Breast epithelium (tissue), 4 donors: ENCODE measurements around the gene FOXN4. TPM values are rescaled to one million over a fixed set of nuclear protein-coding genes. Genes with fewer than 3 reads are reported as not detected.

ENCODE experiments used
- DNase-seq, 2 donors: peaks; one replicate each; pipeline ENCODE4 v3.0.0-alpha.2; 2019; ENCODE audit warnings: low spot score in 2 of 2
- H3K27ac ChIP-seq, 2 donors: fragments of 200-600 bp; sonication (generic) in 1 of 2; one replicate each; pipeline ENCODE4 v1.5.1; 2016 to 2019; ENCODE audit warnings: mild to moderate bottlenecking in 1 of 2
- H3K27me3 ChIP-seq, 2 donors: fragments of 200-600 bp; sonication (generic) in 1 of 2; one replicate each; pipeline versions ENCODE4 v1.5.1 to v1.6.0; 2017 to 2019; ENCODE audit warnings: control low read depth in 1 of 2, mild to moderate bottlenecking in 1 of 2
- H3K36me3 ChIP-seq: fragments of 200-600 bp; one replicate; pipeline ENCODE4 v1.5.1; 2019
- H3K4me1 ChIP-seq, 2 donors: fragments of 200-600 bp; sonication (generic); one replicate each; pipeline ENCODE4 v1.5.1; 2016 to 2019; ENCODE audit warnings: control low read depth in 1 of 2
- H3K4me3 ChIP-seq, 3 donors: fragments of 200-600 bp; sonication (generic); 1 replicate in 2 of 3; 2 replicates in 1 of 3; pipeline ENCODE4 v1.5.1; 2016 to 2019; ENCODE audit warnings: mild to moderate bottlenecking in 3 of 3, moderate library complexity in 2 of 3
- H3K9me3 ChIP-seq, 2 donors: fragments of 200-600 bp; sonication (generic) in 1 of 2; one replicate each; pipeline ENCODE4 v1.5.1; 2016 to 2019; ENCODE audit warnings: control low read depth in 1 of 2
- POLR2A ChIP-seq: fragments of 450-650 bp; IDR thresholded peaks from one replicate; pipeline ENCODE4 v1.6.1; 2016; ENCODE audit warnings: antibody characterized with exemption, mild to moderate bottlenecking, moderate library complexity
- POLR2AphosphoS5 ChIP-seq, 3 donors: sonication (generic); formaldehyde crosslinking; IDR thresholded peaks; one replicate each; pipeline ENCODE4 v1.6.1; 2017; ENCODE audit warnings: antibody characterized with exemption in 3 of 3
- intact Hi-C: fragments of 100-400 bp; cut with DNase I; formaldehyde crosslinking; loops from one replicate; pipeline ENCODE4 v1.15.1; 2023; ENCODE audit warnings: low total_unique reads
- total RNA-seq, 3 donors: library from RNA; depleted of rRNA; stranded (reverse); fragments of >200 nt; gene quantifications; one replicate each; pipeline ENCODE4 v1.1.0, GENCODE V29; 2016
- TF ChIP-seq, protein P1 (sequence below), 3 donors: fragments of 450-650 bp; IDR thresholded peaks; one replicate each; pipeline ENCODE4 v1.5.1; 2016 to 2017; ENCODE audit warnings: antibody characterized with exemption in 3 of 3, mild to moderate bottlenecking in 3 of 3, moderate library complexity in 3 of 3

FOXN4 gene
- total RNA-seq, 3 donors from 2014 or later = not detected

DNA sequence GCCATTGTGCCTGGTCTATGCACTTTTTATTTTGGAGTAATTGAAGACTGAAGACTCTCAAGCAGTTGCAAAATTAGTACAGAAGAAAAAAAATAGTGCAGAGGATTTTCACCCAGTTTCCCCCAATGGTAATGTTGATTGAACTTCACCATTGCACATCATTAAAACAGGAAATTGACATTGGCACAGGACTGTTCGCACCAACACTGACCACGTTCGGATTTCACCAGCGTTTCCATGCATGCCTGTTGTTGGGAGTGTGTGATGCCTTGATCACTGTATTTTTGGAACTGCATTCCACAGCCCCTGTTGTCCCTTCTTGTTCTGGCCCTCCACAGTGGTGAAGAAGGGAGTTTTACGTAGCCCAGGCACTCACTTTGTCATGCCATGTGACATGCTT is 67.1 kb downstream of the FOXN4 start:
- intact Hi-C loops = loop anchor here (5.0 kb wide), 1 partner anchor 720 kb away; no protein-coding TSS in a partner anchor
- Histone ChIP-seq H3K9me3 (no peaks in the 10 kb centered on the region), H3K36me3 (peaks cover 7% of the 10 kb centered on the region), H3K4me1 (no peaks in the 10 kb centered on the region), H3K27me3 (no peaks in the 10 kb centered on the region), H3K27ac (no peak overlapping the region), H3K4me3 (no peak overlapping the region)
- TF ChIP-seq POLR2A = no peak
- DNase-seq = no peak

GRCh38 chr12:109240365-109240764 is 68.7 kb downstream of the FOXN4 start:
- no peaks in the 10 kb centered on the region for H3K27me3 ChIP-seq
- intact Hi-C loops = loop anchor here (5.0 kb wide), 1 partner anchor 718 kb away; no protein-coding TSS in a partner anchor
- no peaks in the 10 kb centered on the region for H3K4me1 ChIP-seq
- no peaks in the 10 kb centered on the region for H3K9me3 ChIP-seq
- no peak overlapping the region for H3K27ac ChIP-seq
- no peak overlapping the region for H3K4me3 ChIP-seq
- H3K36me3 ChIP-seq = peaks cover 4% of the 10 kb centered on the region
- TF ChIP-seq, protein P1, sequence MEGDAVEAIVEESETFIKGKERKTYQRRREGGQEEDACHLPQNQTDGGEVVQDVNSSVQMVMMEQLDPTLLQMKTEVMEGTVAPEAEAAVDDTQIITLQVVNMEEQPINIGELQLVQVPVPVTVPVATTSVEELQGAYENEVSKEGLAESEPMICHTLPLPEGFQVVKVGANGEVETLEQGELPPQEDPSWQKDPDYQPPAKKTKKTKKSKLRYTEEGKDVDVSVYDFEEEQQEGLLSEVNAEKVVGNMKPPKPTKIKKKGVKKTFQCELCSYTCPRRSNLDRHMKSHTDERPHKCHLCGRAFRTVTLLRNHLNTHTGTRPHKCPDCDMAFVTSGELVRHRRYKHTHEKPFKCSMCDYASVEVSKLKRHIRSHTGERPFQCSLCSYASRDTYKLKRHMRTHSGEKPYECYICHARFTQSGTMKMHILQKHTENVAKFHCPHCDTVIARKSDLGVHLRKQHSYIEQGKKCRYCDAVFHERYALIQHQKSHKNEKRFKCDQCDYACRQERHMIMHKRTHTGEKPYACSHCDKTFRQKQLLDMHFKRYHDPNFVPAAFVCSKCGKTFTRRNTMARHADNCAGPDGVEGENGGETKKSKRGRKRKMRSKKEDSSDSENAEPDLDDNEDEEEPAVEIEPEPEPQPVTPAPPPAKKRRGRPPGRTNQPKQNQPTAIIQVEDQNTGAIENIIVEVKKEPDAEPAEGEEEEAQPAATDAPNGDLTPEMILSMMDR (IDR thresholded peaks at IDR 0.05) = no peak
- TF ChIP-seq POLR2AphosphoS5 (IDR thresholded peaks at IDR 0.05) (no peak), POLR2A (no peak)
- DNase-seq = no peak

DNA sequence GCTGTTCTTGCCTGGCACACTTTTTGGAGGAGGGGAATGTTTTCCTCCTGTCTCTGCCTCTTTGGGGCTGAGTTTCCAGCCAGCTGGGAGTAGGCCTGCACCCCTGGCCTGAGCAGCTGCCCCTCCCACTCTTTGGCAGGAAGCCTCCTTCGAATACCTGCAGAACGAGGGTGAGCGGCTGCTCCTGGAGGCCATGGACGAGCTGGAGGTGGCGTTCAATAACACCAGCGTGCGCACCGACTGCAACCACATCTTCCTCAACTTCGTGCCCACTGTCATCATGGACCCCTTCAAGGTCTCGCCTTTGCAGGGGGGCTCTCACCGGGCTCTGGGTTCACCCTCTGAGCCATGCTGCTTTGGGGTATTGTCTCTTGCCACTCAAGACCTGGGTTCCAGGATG is 69.4 kb downstream of the FOXN4 start:
- no peaks in the 10 kb centered on the region for H3K27me3 ChIP-seq
- DNase-seq = no peak
- H3K36me3 ChIP-seq = no peaks in the 10 kb centered on the region
- H3K27ac ChIP-seq = no peak overlapping the region
- no peaks in the 10 kb centered on the region for H3K9me3 ChIP-seq
- no peaks in the 10 kb centered on the region for H3K4me1 ChIP-seq
- intact Hi-C loops = loop anchor here (5.0 kb wide), 1 partner anchor 717 kb away; no protein-coding TSS in a partner anchor
- TF ChIP-seq POLR2AphosphoS5 (IDR thresholded peaks at IDR 0.05) (no peak), POLR2A (no peak)
- TF ChIP-seq, protein P1 (IDR thresholded peaks at IDR 0.05) = no peak
- no peak overlapping the region for H3K4me3 ChIP-seq

- Histone ChIP-seq H3K27ac (no peak overlapping the region), H3K36me3 (no peaks in the 10 kb centered on the region), H3K4me1 (no peaks in the 10 kb centered on the region), H3K4me3 (no peak overlapping the region), H3K9me3 (no peaks in the 10 kb centered on the region), H3K27me3 (no peaks in the 10 kb centered on the region)
- no peak for DNase-seq
- TF ChIP-seq POLR2A = no peak
- TF ChIP-seq POLR2AphosphoS5 (IDR thresholded peaks at IDR 0.05) = no peak
- TF ChIP-seq, protein P1 (IDR thresholded peaks at IDR 0.05) = no peak
- intact Hi-C loops = no loop called here
Measured at GRCh38 chr12:109239179-109239578, 69.9 kb downstream of the FOXN4 start.

DNA sequence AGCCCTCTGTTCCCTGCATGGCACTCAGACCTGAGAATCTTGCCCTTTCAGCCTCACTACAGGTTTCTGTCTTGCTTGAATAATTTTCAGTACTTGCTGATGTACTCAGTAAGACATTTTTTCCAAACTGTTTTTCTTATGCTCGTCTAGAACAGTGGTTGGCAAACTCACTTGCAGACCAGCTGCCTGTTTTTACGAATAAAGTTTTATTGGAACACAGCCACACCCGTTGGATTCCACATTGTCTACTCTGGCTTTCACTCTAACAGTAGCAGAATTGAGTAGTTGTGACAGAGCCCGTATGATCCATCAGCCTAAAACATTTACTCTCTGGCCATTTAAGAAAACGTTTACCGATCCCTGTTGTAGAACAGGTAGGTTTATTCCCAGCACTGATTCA is 72.8 kb downstream of the FOXN4 start:
- Histone ChIP-seq H3K27ac (no peak overlapping the region), H3K36me3 (peaks cover 12% of the 10 kb centered on the region), H3K27me3 (no peaks in the 10 kb centered on the region), H3K4me1 (no peaks in the 10 kb centered on the region), H3K9me3 (no peaks in the 10 kb centered on the region), H3K4me3 (no peak overlapping the region)
- DNase-seq = no peak
- intact Hi-C loops = no loop called here
- TF ChIP-seq POLR2A (no peak), POLR2AphosphoS5 (IDR thresholded peaks at IDR 0.05) (no peak)
- TF ChIP-seq, protein P1 (IDR thresholded peaks at IDR 0.05) = no peak

GRCh38 chr12:109234012-109234411 is 75.1 kb downstream of the FOXN4 start:
- no peak for DNase-seq
- Histone ChIP-seq H3K9me3 (no peaks in the 10 kb centered on the region), H3K27me3 (no peaks in the 10 kb centered on the region), H3K27ac (no peak overlapping the region), H3K4me3 (no peak overlapping the region), H3K4me1 (no peaks in the 10 kb centered on the region), H3K36me3 (peaks cover 12% of the 10 kb centered on the region)
- TF ChIP-seq, protein P1 (IDR thresholded peaks at IDR 0.05) = no peak
- TF ChIP-seq POLR2AphosphoS5 (IDR thresholded peaks at IDR 0.05) (no peak), POLR2A (no peak)
- intact Hi-C loops = no loop called here
